Colonic mucosa (tissue), 4 donors: Measurements from ENCODE around the gene RAPGEF6. TPM values are rescaled to one million over a fixed set of nuclear protein-coding genes. Genes with fewer than 3 reads are reported as not detected.

Experiments used
- DNase-seq: peaks from one replicate; pipeline ENCODE4 v3.0.0-alpha.2; 2020
- H3K27ac ChIP-seq: fragments of 200-600 bp; one replicate; pipeline ENCODE4 v1.8.0; 2021
- H3K27me3 ChIP-seq: fragments of 200-600 bp; one replicate; pipeline ENCODE4 v1.8.0; 2021
- H3K36me3 ChIP-seq: fragments of 200-600 bp; one replicate; pipeline ENCODE4 v1.8.0; 2021
- H3K4me1 ChIP-seq: fragments of 200-600 bp; one replicate; pipeline ENCODE4 v1.8.0; 2021; ENCODE audit warnings: mild to moderate bottlenecking
- H3K4me3 ChIP-seq: fragments of 200-600 bp; one replicate; pipeline ENCODE4 v1.8.0; 2021
- H3K9ac ChIP-seq, 2 donors: one replicate each; pipeline ENCODE4 v1.7.0; 2013; ENCODE audit warnings: control low read depth in 2 of 2, low read depth in 2 of 2, low read length in 2 of 2
- H3K9me3 ChIP-seq: fragments of 200-600 bp; one replicate; pipeline ENCODE4 v1.8.0; 2021
- CTCF ChIP-seq: fragments of 200-600 bp; IDR thresholded peaks from one replicate; pipeline ENCODE4 v1.8.0; 2022; ENCODE audit warnings: antibody characterized with exemption, mild to moderate bottlenecking
- intact Hi-C: fragments of 100-400 bp; cut with DNase I; formaldehyde crosslinking; loops from one replicate; pipeline ENCODE4 v1.14.1; 2022
- total RNA-seq, 2 donors: library from RNA; stranded (reverse); fragmentation: NEBNext Ultra II Directional in 1 of 2; extraction: Animal tissue kit (Norgen Biotek cat#: 25700) in 1 of 2; gene quantifications; one replicate each; pipeline ENCODE4 v1.2.1, GENCODE V29; 2021
- donor health status: healthy.
- donor health status: DM: no; HTN: no; CAD: no.
- donor health status: DM: no; HTN: no; CAD: no.

Gene RAPGEF6
- total RNA-seq, 2 donors from 2014 or later = 14.9 to 16.2 TPM

- no peak for TF ChIP-seq CTCF
- Histone ChIP-seq H3K4me3 (no peak overlapping the region), H3K4me1 (no peaks in the 10 kb centered on the region), H3K27ac (no peak overlapping the region), H3K27me3 (no peaks in the 10 kb centered on the region), H3K36me3 (no peaks in the 10 kb centered on the region), H3K9ac (no peak overlapping the region), H3K9me3 (no peaks in the 10 kb centered on the region)
- intact Hi-C loops = no loop called here
- no peak for DNase-seq
Observed at GRCh38 chr5:131396630-131397273, 238.3 kb downstream of the RAPGEF6 start.

GRCh38 chr5:131396015-131396414, 239.0 kb downstream of the RAPGEF6 start:
- intact Hi-C loops = no loop called here
- no peaks in the 10 kb centered on the region for H3K27me3 ChIP-seq
- no peak for TF ChIP-seq CTCF
- H3K9me3 ChIP-seq = no peaks in the 10 kb centered on the region
- no peak for DNase-seq
- no peak overlapping the region for H3K27ac ChIP-seq
- H3K4me1 ChIP-seq = no peaks in the 10 kb centered on the region
- no peak overlapping the region for H3K9ac ChIP-seq
- no peak overlapping the region for H3K4me3 ChIP-seq
- no peaks in the 10 kb centered on the region for H3K36me3 ChIP-seq

GRCh38 chr5:131394128-131394527, 240.9 kb downstream of the RAPGEF6 start:
- no peak for DNase-seq
- Histone ChIP-seq H3K27ac (peak overlapping the region; percentile 22), H3K27me3 (no peaks in the 10 kb centered on the region), H3K9ac (no peak overlapping the region), H3K9me3 (no peaks in the 10 kb centered on the region), H3K4me1 (no peaks in the 10 kb centered on the region), H3K4me3 (no peak overlapping the region), H3K36me3 (no peaks in the 10 kb centered on the region)
- no peak for TF ChIP-seq CTCF
- intact Hi-C loops = no loop called here

GRCh38 chr5:131393498-131393968, 241.5 kb downstream of the RAPGEF6 start:
- DNase-seq = no peak
- no peak overlapping the region for H3K4me3 ChIP-seq
- TF ChIP-seq CTCF = no peak
- intact Hi-C loops = no loop called here
- no peaks in the 10 kb centered on the region for H3K4me1 ChIP-seq
- H3K9me3 ChIP-seq = no peaks in the 10 kb centered on the region
- H3K27ac ChIP-seq = peak overlapping the region; percentile 22
- H3K9ac ChIP-seq = no peak overlapping the region
- H3K27me3 ChIP-seq = no peaks in the 10 kb centered on the region
- no peaks in the 10 kb centered on the region for H3K36me3 ChIP-seq

- H3K4me3 ChIP-seq = no peak overlapping the region
- no peaks in the 10 kb centered on the region for H3K36me3 ChIP-seq
- H3K27ac ChIP-seq = no peak overlapping the region
- TF ChIP-seq CTCF = no peak
- DNase-seq = no peak
- H3K4me1 ChIP-seq = no peaks in the 10 kb centered on the region
- intact Hi-C loops = no loop called here
- H3K9me3 ChIP-seq = no peaks in the 10 kb centered on the region
- H3K9ac ChIP-seq = no peak overlapping the region
- H3K27me3 ChIP-seq = no peaks in the 10 kb centered on the region
Observed at GRCh38 chr5:131392466-131393095, 242.4 kb downstream of the RAPGEF6 start.
